HCT116 (cell line): ENCODE measurements around the gene WHAMM. TPM values are rescaled to one million over a fixed set of nuclear protein-coding genes. Genes with fewer than 3 reads are reported as not detected.

Experiments used
- ATAC-seq: fragments of 200-7000 bp; cut with Tn5 transposase; 2 replicates; pipeline ENCODE4 v1.9.1; 2020; ENCODE audit warnings: mild to moderate bottlenecking, moderate library complexity
- BruUV-seq: library from RNA; stranded (reverse); fragments of 400-500 nt; replicated peaks from 2 replicates; lab custom pipeline; 2021; lab: Mats Ljungman, UMichigan
- CTCF ChIA-PET: fragments of 300-600 bp; sonication (Branson Sonifier 250); formaldehyde crosslinking; loops from one replicate; lab custom pipeline; 2021; ENCODE audit warnings: antibody characterized with exemption; lab: Charles Lee
- POLR2A ChIA-PET: fragments of 300-600, 350-600 bp; sonication (Branson Sonifier 250); formaldehyde crosslinking; loops from one replicate; lab custom pipeline; 2021; ENCODE audit warnings: antibody characterized with exemption; lab: Charles Lee
- RAD21 ChIA-PET, 2 experiments: fragments of 300-600 bp; sonication (Branson Sonifier 250); formaldehyde crosslinking; loops; one replicate each; lab custom pipeline; 2023; ENCODE audit warnings: low total read pairs in 2 of 2; ENCODE audit not compliant: uncharacterized antibody in 2 of 2, unreplicated experiment in 2 of 2, low non-redundant PET in 1 of 2; lab: Charles Lee
- DNase-seq: peaks from one replicate; pipeline ENCODE4 v3.0.0-alpha.2; 2010; ENCODE audit warnings: low read depth, low spot score
- H2AFZ ChIP-seq: fragments of 200-600 bp; shearing (Covaris generic), sonication (generic); 2 replicates; pipeline ENCODE4 v1.6.1; 2017; ENCODE audit warnings: low read depth, mixed run types, mixed read lengths, antibody characterized with exemption, low read length; ENCODE audit not compliant: poor library complexity, severe bottlenecking
- H3K27ac ChIP-seq: 2 replicates; pipeline ENCODE4 v1.5.1; 2012; ENCODE audit warnings: low read depth, low read length
- H3K27me3 ChIP-seq: fragments of 200-600 bp; sonication (generic); 2 replicates; pipeline ENCODE4 v1.6.1; 2016; ENCODE audit warnings: mixed run types, low read length, mixed read lengths; ENCODE audit not compliant: insufficient read depth
- H3K36me3 ChIP-seq, 2 experiments: fragments of 200-500 bp in 1 of 2; fragments of 200-600 bp in 1 of 2; sonication (Bioruptor generic) in 1 of 2; sonication (generic) in 1 of 2; 2 replicates each; pipeline versions ENCODE4 v1.5.1 to v1.6.1; 2014 to 2016; ENCODE audit warnings: low read length in 2 of 2, inconsistent platforms in 1 of 2, mixed read lengths in 1 of 2, mixed run types in 1 of 2; ENCODE audit not compliant: insufficient read depth in 2 of 2, control insufficient read depth in 1 of 2
- H3K4me1 ChIP-seq, 2 experiments: fragments of 200-600 bp in 1 of 2; sonication (generic) in 1 of 2; 2 replicates each; pipeline versions ENCODE4 v1.5.1 to v1.6.1; 2012 to 2017; ENCODE audit warnings: low read length in 2 of 2, inconsistent platforms in 1 of 2, mild to moderate bottlenecking in 1 of 2, mixed read lengths in 1 of 2, mixed run types in 1 of 2, moderate library complexity in 1 of 2; ENCODE audit not compliant: insufficient read depth in 2 of 2, control insufficient read depth in 1 of 2
- H3K4me2 ChIP-seq: fragments of 200-600 bp; sonication (generic); 2 replicates; pipeline ENCODE4 v1.6.1; 2017; ENCODE audit warnings: mixed run types, low read length, mixed read lengths
- H3K4me3 ChIP-seq, 2 experiments: fragments of 200-600 bp in 1 of 2; sonication (generic) in 1 of 2; replicated peaks in 1 of 2; 2 replicates each; pipeline ENCODE4 v1.5.1; 2011 to 2016; ENCODE audit warnings: low read length in 2 of 2, control low read depth in 1 of 2, low read depth in 1 of 2, mild to moderate bottlenecking in 1 of 2, mixed read lengths in 1 of 2, mixed run types in 1 of 2
- H3K79me2 ChIP-seq: fragments of 200-600 bp; sonication (generic); 2 replicates; pipeline ENCODE4 v1.6.1; 2017; ENCODE audit warnings: mild to moderate bottlenecking, mixed run types, low read length, moderate library complexity, mixed read lengths; ENCODE audit not compliant: insufficient read depth
- H3K9ac ChIP-seq: fragments of 200-600 bp; sonication (generic); 2 replicates; pipeline ENCODE4 v1.6.1; 2016; ENCODE audit warnings: low read length, mixed read lengths
- H3K9me2 ChIP-seq: fragments of 200-600 bp; sonication (generic), shearing (Covaris generic); 2 replicates; pipeline ENCODE4 v1.6.1; 2017; ENCODE audit warnings: mixed run types, mild to moderate bottlenecking, moderate library complexity; ENCODE audit not compliant: insufficient read depth
- H3K9me3 ChIP-seq, 2 experiments: fragments of 200-500 bp in 1 of 2; fragments of 200-600 bp in 1 of 2; sonication (Bioruptor generic) in 1 of 2; sonication (generic) in 1 of 2; 2 replicates each; pipeline ENCODE4 v1.6.1; 2014 to 2017; ENCODE audit warnings: low read length in 2 of 2, mixed read lengths in 2 of 2, inconsistent platforms in 1 of 2, low read depth in 1 of 2, mild to moderate bottlenecking in 1 of 2, mixed run types in 1 of 2, moderate library complexity in 1 of 2; ENCODE audit not compliant: control insufficient read depth in 1 of 2, insufficient read depth in 1 of 2
- H4K20me1 ChIP-seq: fragments of 200-600 bp; sonication (generic), shearing (Covaris generic); 2 replicates; pipeline ENCODE4 v1.6.1; 2017; ENCODE audit warnings: mixed run types, mild to moderate bottlenecking, moderate library complexity; ENCODE audit not compliant: insufficient read depth
- ATF3 ChIP-seq: IDR thresholded peaks from 2 replicates; pipeline ENCODE4 v1.6.1; 2012
- CBX3 ChIP-seq: IDR thresholded peaks from 2 replicates; pipeline ENCODE4 v1.6.1; 2012; ENCODE audit warnings: low read depth
- CTCF ChIP-seq, 3 experiments: fragments of 200-600 bp in 1 of 3; sonication (generic) in 1 of 3; IDR thresholded peaks in 2 of 3; conservative IDR thresholded peaks in 1 of 3; 2 replicates each; pipeline ENCODE4 v1.5.1; 2012 to 2017; ENCODE audit warnings: low read depth in 2 of 3, low read length in 2 of 3, antibody characterized with exemption in 1 of 3, borderline replicate concordance in 1 of 3, control low read depth in 1 of 3, mild to moderate bottlenecking in 1 of 3, mixed read lengths in 1 of 3, mixed run types in 1 of 3, moderate library complexity in 1 of 3; ENCODE audit not compliant: insufficient read depth in 1 of 3
- EZH2 ChIP-seq: fragments of 200-600 bp; sonication (generic); IDR thresholded peaks from 2 replicates; pipeline ENCODE4 v1.6.1; 2017; ENCODE audit warnings: antibody characterized with exemption, mixed run types
- EZH2phosphoT487 ChIP-seq: fragments of 200-600 bp; IDR thresholded peaks from 2 replicates; pipeline ENCODE4 v1.6.1; 2018; ENCODE audit warnings: antibody characterized with exemption, borderline replicate concordance
- POLR2AphosphoS5 ChIP-seq: IDR thresholded peaks from 2 replicates; pipeline ENCODE4 v1.6.1; 2011; ENCODE audit warnings: mild to moderate bottlenecking, low read depth, low read length, moderate library complexity
- RAD21 ChIP-seq: IDR thresholded peaks from 2 replicates; pipeline ENCODE4 v1.6.1; 2012; ENCODE audit warnings: low read depth, mild to moderate bottlenecking
- REST ChIP-seq: IDR thresholded peaks from 2 replicates; pipeline ENCODE4 v1.6.1; 2012; ENCODE audit warnings: low read depth
- SP1 ChIP-seq: IDR thresholded peaks from 2 replicates; pipeline ENCODE4 v1.6.1; 2012; ENCODE audit warnings: low read depth
- SRF ChIP-seq: IDR thresholded peaks from 2 replicates; pipeline ENCODE4 v1.6.1; 2012; ENCODE audit warnings: low read depth
- ZNF274 ChIP-seq: fragments of 200-500 bp; sonication (Bioruptor generic); IDR thresholded peaks from 2 replicates; pipeline ENCODE4 v1.6.1; 2014; ENCODE audit warnings: mild to moderate bottlenecking, low read depth, low read length, inconsistent platforms
- intact Hi-C: fragments of 100-400 bp; cut with micrococcal nuclease; formaldehyde crosslinking; loops from 2 replicates; pipeline ENCODE4 v1.10.0; 2022
- total RNA-seq: library from RNA; stranded (reverse); gene quantifications from one replicate; pipeline ENCODE4 v1.2.1, GENCODE V29; 2021; ENCODE audit not compliant: unreplicated experiment

WHAMM gene
- total RNA-seq, 1 experiment from 2014 or later = 7.1 TPM

GRCh38 chr15:82802497-82802896 lies 6.9 kb upstream of the WHAMM start (continued):
- TF ChIP-seq RAD21 (no peak), CBX3 (no peak), ATF3 (no peak)

GRCh38 chr15:82803793-82804574 lies 5.4 kb upstream of the WHAMM start:
- no TSS peak for BruUV-seq
- H4K20me1 ChIP-seq = no peaks in the 10 kb centered on the region
- DNase-seq = no peak
- H3K9ac ChIP-seq = no peak overlapping the region
- no peaks in the 10 kb centered on the region for H3K36me3 ChIP-seq
- RAD21 ChIA-PET = no interaction called here
- H2AFZ ChIP-seq = no peak overlapping the region
- POLR2A ChIA-PET = no interaction called here
- TF ChIP-seq REST (no peak), RAD21 (no peak), ZNF274 (no peak), SRF (no peak), CTCF (IDR thresholded peaks at IDR 0.05 in 2 of 3, conservative IDR thresholded peaks at IDR 0.05 in 1 of 3; ENCODE audit: borderline replicate concordance in 1 of 3, insufficient read depth in 1 of 3, low read depth in 2 of 3, low read length in 2 of 3) (no peak), EZH2phosphoT487 (no peak), SP1 (no peak), POLR2AphosphoS5 (no peak), EZH2 (no peak)
- TF ChIP-seq, all 23 proteins: peak for 0
- H3K27ac ChIP-seq = no peak overlapping the region
- no peaks in the 10 kb centered on the region for H3K79me2 ChIP-seq
- H3K4me3 ChIP-seq = no peak overlapping the region
- CTCF ChIA-PET = interaction anchor here (0.5 kb wide), 1 partner anchor 889 kb away, joined by 3 read pairs; no protein-coding TSS in a partner anchor
- no peaks in the 10 kb centered on the region for H3K9me3 ChIP-seq
- peaks cover 5% of the 10 kb centered on the region; the same call in 1 of the 2 replicates for H3K27me3 ChIP-seq
- H3K4me1 ChIP-seq = peaks cover 4 to 15% of the 10 kb centered on the region in 2 experiments; a peak in 2 of 4 replicates
- H3K9me2 ChIP-seq = no peaks in the 10 kb centered on the region
- no peak for ATAC-seq
- intact Hi-C loops = no loop called here
- no peak overlapping the region for H3K4me2 ChIP-seq
